ENCODE results near the gene CAND1. TPM values are rescaled to one million over a fixed set of nuclear protein-coding genes. Genes with fewer than 3 reads are reported as not detected.

The CAND1 gene
- total RNA-seq, 4 donors from 2014 or later: 66.1 to 76.5 (median 72.1) TPM

- no peak for TF ChIP-seq CTCF (IDR thresholded peaks at IDR 0.05; ENCODE audit: low read depth)
These were observed 50.8 kb downstream of the CAND1 start for GRCh38 chr12:67319936-67320335.

- no peak for TF ChIP-seq CTCF (IDR thresholded peaks at IDR 0.05; ENCODE audit: low read depth)
These were observed 51.6 kb downstream of the CAND1 start for GRCh38 chr12:67320614-67321295.

- no peak for TF ChIP-seq CTCF (IDR thresholded peaks at IDR 0.05; ENCODE audit: low read depth)
These were observed 53.4 kb downstream of the CAND1 start for GRCh38 chr12:67322580-67322979.

- no peak for TF ChIP-seq CTCF (IDR thresholded peaks at IDR 0.05; ENCODE audit: low read depth)
These were observed 53.8 kb downstream of the CAND1 start for GRCh38 chr12:67323007-67323406.

GRCh38 chr12:67326637-67327036 is 57.5 kb downstream of the CAND1 start:
- TF ChIP-seq CTCF (IDR thresholded peaks at IDR 0.05; ENCODE audit: low read depth): no peak

- TF ChIP-seq CTCF (IDR thresholded peaks at IDR 0.05; ENCODE audit: low read depth): no peak
These were observed 58.3 kb downstream of the CAND1 start for GRCh38 chr12:67327466-67327865.

- no peak for TF ChIP-seq CTCF (IDR thresholded peaks at IDR 0.05; ENCODE audit: low read depth)
These were observed 62.0 kb downstream of the CAND1 start for GRCh38 chr12:67331123-67331522.
